Panc1 (cell line): Measurements from ENCODE around the gene PSME1. TPM values are rescaled to one million over a fixed set of nuclear protein-coding genes. Genes with fewer than 3 reads are reported as not detected.

Experiments
- ATAC-seq: fragments of 200-7000 bp; cut with Tn5 transposase; 2 replicates; pipeline ENCODE4 v1.9.1; 2020; ENCODE audit warnings: mild to moderate bottlenecking, moderate library complexity
- Bru-seq: library from RNA; stranded (reverse); fragments of 400-500 nt; gene quantifications from one replicate; lab custom pipeline; 2021; lab: Mats Ljungman, UMichigan
- BruChase-seq, 2 experiments: library from RNA; stranded (reverse); fragments of 400-500 nt; gene quantifications; one replicate each; lab custom pipeline; 2021; lab: Mats Ljungman, UMichigan
- BruUV-seq: library from RNA; stranded (reverse); fragments of 400-500 nt; replicated peaks from 2 replicates; lab custom pipeline; 2021; lab: Mats Ljungman, UMichigan
- CTCF ChIA-PET: fragments of 300-600 bp; sonication (Branson Sonifier 250); formaldehyde crosslinking; loops from one replicate; lab custom pipeline; 2022; ENCODE audit warnings: antibody characterized with exemption; lab: Charles Lee
- POLR2A ChIA-PET: fragments of 300-600 bp; sonication (Branson Sonifier 250); formaldehyde crosslinking; loops from one replicate; lab custom pipeline; 2022; ENCODE audit warnings: antibody characterized with exemption; lab: Charles Lee
- DNase-seq: peaks from one replicate; pipeline ENCODE4 v3.0.0-alpha.2; 2010; ENCODE audit warnings: low read depth, low spot score
- H3K27ac ChIP-seq: 2 replicates; pipeline ENCODE4 v1.5.1; 2011; ENCODE audit warnings: mild to moderate bottlenecking, low read length, inconsistent platforms
- H3K27me3 ChIP-seq: fragments of 200-500 bp; sonication (Bioruptor generic); 2 replicates; pipeline ENCODE4 v1.6.0; 2014; ENCODE audit warnings: low read length, inconsistent platforms; ENCODE audit not compliant: control insufficient read depth, insufficient read depth
- H3K36me3 ChIP-seq: fragments of 200-500 bp; sonication (Bioruptor generic); 2 replicates; pipeline ENCODE4 v1.5.1; 2014; ENCODE audit warnings: inconsistent platforms, mild to moderate bottlenecking, low read length, moderate library complexity; ENCODE audit not compliant: control insufficient read depth, insufficient read depth
- H3K4me1 ChIP-seq: 2 replicates; pipeline ENCODE4 v1.5.1; 2011; ENCODE audit warnings: inconsistent platforms, mild to moderate bottlenecking, low read length, moderate library complexity; ENCODE audit not compliant: control insufficient read depth, insufficient read depth
- H3K4me3 ChIP-seq, 2 experiments: 2 replicates each; pipeline ENCODE4 v1.5.1; 2011 to 2012; ENCODE audit warnings: low read depth in 2 of 2, low read length in 2 of 2, mild to moderate bottlenecking in 2 of 2, inconsistent platforms in 1 of 2, moderate library complexity in 1 of 2
- H3K9me3 ChIP-seq: fragments of 200-500 bp; sonication (Bioruptor generic); 2 replicates; pipeline ENCODE4 v1.5.1; 2014; ENCODE audit warnings: low read depth, mild to moderate bottlenecking, inconsistent platforms, low read length, moderate library complexity; ENCODE audit not compliant: control insufficient read depth, insufficient read depth
- CTCF ChIP-seq: fragments of 450-650 bp; IDR thresholded peaks from 2 replicates; pipeline ENCODE4 v1.5.1; 2017; ENCODE audit warnings: mild to moderate bottlenecking
- POLR2AphosphoS5 ChIP-seq: IDR thresholded peaks from 2 replicates; pipeline ENCODE4 v1.6.1; 2012; ENCODE audit warnings: mild to moderate bottlenecking, low read depth, low read length, moderate library complexity
- REST ChIP-seq, 2 experiments: IDR thresholded peaks; 2 replicates each; pipeline ENCODE4 v1.6.1; 2011 to 2012; ENCODE audit warnings: low read depth in 2 of 2, control low read depth in 1 of 2, low read length in 1 of 2, mild to moderate bottlenecking in 1 of 2, moderate library complexity in 1 of 2; ENCODE audit not compliant: insufficient read depth in 1 of 2
- SIN3A ChIP-seq: IDR thresholded peaks from 2 replicates; pipeline ENCODE4 v1.6.1; 2012; ENCODE audit warnings: low read depth, mild to moderate bottlenecking, low read length, moderate library complexity, borderline replicate concordance; ENCODE audit not compliant: insufficient read depth
- TCF7L2 ChIP-seq: IDR thresholded peaks from 2 replicates; pipeline ENCODE4 v1.6.1; 2011; ENCODE audit warnings: mild to moderate bottlenecking, low read depth, low read length, inconsistent platforms
- in situ Hi-C: cut with HindIII; loops from 2 replicates; pipeline ENCODE4 v1.10.0; 2016; ENCODE audit warnings: low sequenced_read_pairs, low pct_unique_long_range_greater_than_20kb
- intact Hi-C: fragments of 100-400 bp; cut with micrococcal nuclease; formaldehyde crosslinking; loops from one replicate; pipeline ENCODE4 v1.10.0; 2022; ENCODE audit not compliant: unreplicated experiment
- long read RNA-seq: library from polyadenylated mRNA; unstranded; transcript quantifications from one replicate; pipeline ENCODE4 v2.0.0, GENCODE V29; 2021; ENCODE audit not compliant: unreplicated experiment
- polyA plus RNA-seq: library from polyadenylated mRNA; unstranded; fragments of >200 nt; gene quantifications from one replicate; pipeline ENCODE4 v1.2.1, GENCODE V29; 2012; ENCODE audit warnings: missing spikeins; ENCODE audit not compliant: insufficient read length
- total RNA-seq: library from RNA; stranded (reverse); gene quantifications from one replicate; pipeline ENCODE4 v1.2.1, GENCODE V29; 2021; ENCODE audit not compliant: unreplicated experiment

The PSME1 gene
- total RNA-seq: 130 TPM
- 132 TPM for polyA plus RNA-seq
- percentile 70 among the genes with signal in this experiment for Bru-seq, nascent RNA
- BruChase-seq, experiment 1, labeled RNA remaining after a 2-hour chase: percentile 70 among the genes with signal in this experiment
- BruChase-seq, experiment 2, labeled RNA remaining after a 6-hour chase: percentile 85 among the genes with signal in this experiment
- long read RNA-seq, transcript PSME1-201 (11 exons, 1,006 nt): major isoform, 47 of 268 reads
- long read RNA-seq, partial matches to known transcripts: 210 of 268 reads
- long read RNA-seq, other reads (novel, unspliced or antisense): 7 of 268 reads

DNA sequence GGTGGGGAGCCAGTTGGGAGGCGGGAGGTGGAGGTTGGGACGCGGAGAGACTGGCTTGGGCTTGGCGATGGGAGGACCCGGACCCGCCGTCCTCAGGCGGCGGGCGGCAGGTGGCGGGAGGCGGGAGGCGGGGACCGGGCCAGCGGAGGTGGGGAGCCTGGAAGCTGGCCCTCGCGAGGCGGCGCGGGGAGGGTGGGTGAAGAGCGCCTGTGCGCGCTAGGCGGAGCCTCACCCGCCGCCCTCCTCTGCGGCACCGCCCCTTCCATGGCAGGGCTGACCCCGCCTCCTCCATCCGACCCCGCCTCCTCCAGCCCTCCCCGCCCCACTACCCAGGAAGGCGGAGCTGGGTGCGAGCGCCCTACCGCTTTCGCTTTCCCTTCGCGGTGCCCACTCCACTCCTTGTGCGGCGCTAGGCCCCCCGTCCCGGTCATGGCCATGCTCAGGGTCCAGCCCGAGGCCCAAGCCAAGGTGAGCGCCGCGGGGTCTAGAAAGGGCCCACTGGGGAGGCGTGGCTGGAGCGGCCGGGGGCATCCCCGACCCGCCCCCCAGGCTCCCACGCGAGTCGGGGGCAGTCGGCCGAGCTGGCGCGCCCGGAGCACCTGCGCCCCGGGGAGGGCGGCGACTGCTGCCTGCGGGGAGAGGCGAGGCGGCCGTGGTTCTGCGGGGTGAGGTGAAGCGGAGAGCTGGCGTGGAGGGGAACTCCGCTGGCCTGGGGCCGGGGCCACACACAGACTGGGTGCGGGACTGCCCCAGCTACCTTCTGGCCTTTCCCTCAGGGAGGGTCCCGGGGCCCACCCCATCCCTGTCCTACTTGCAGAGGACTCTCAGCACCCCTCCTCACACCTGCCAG, at the start of gene PSME1:
Gene PSME1, plus strand, starts transcription at position 361 of the 850 bp plus-strand sequence. Its CDS starts 69 bp downstream, at position 430.
- no peaks in the 10 kb centered on the region; the same call in 1 of the 2 replicates for H3K36me3 ChIP-seq
- no peaks in the 10 kb centered on the region for H3K27me3 ChIP-seq
- peak; percentile 93 for ATAC-seq
- ChIA-PET POLR2A (interaction anchor here (0.6 to 0.7 kb wide), 6 partner anchors 15 to 129 kb away, joined by 3 to 24 read pairs (median 4); partner anchors contain the start of genes DCAF11 and NRL), CTCF (interaction anchor here (0.7 to 0.9 kb wide), 3 partner anchors 21 to 39 kb away, joined by 3 to 4 read pairs (median 3); partner anchors contain the start of genes DCAF11, IRF9 and NRL)
- no peak for DNase-seq
- peak within 1 kb of the TSS; percentile 81 for H3K27ac ChIP-seq
- H3K9me3 ChIP-seq: no peaks in the 10 kb centered on the region
- H3K4me3 ChIP-seq: peak within 1 kb of the TSS; percentile 68 to 81
- 0 out of 2 replicates have a peak, but pooled peaks have one; percentile 70 for TF ChIP-seq SIN3A
- no peak for TF ChIP-seq REST (IDR thresholded peaks at IDR 0.05; ENCODE audit: insufficient read depth in 1 of 2, low read depth in 2 of 2, low read length in 1 of 2)
- peak; percentile 33; the same call in 1 of the 2 replicates for TF ChIP-seq POLR2AphosphoS5
- intact Hi-C loops: no loop called here
- peaks cover 30% of the 10 kb centered on the region for H3K4me1 ChIP-seq
- BruUV-seq: no TSS peak
- in situ Hi-C loops: no loop called here

DNA sequence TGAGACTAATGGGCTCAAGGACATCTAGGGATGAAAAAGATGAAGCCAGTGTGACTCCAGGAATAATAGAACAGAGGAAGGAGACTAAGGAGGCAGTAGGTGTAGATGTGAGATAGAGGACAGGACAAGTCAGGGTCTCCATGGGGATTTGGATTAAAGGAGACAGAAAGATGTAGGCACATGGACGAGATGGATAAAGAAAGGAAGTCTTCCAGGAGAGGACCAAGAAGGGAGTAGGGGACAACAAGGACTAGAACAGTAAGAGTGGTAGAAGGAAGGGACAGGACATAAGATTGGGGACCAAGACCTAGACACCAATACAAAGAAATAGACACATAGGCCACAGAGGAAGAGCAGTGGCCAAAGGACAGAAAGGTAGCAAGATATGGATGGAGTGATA, 49.0 kb upstream of the PSME1 start:
- Histone ChIP-seq H3K27me3 (no peaks in the 10 kb centered on the region), H3K9me3 (no peaks in the 10 kb centered on the region), H3K27ac (no peak overlapping the region), H3K4me3 (no peak overlapping the region), H3K36me3 (no peaks in the 10 kb centered on the region), H3K4me1 (no peaks in the 10 kb centered on the region; the same call in 1 of the 2 replicates)
- ChIA-PET CTCF (no interaction called here), POLR2A (no interaction called here)
- TF ChIP-seq TCF7L2 (no peak), REST (IDR thresholded peaks at IDR 0.05; ENCODE audit: insufficient read depth in 1 of 2, low read depth in 2 of 2, low read length in 1 of 2) (no peak), CTCF (no peak), SIN3A (no peak), POLR2AphosphoS5 (no peak)
- BruUV-seq: no TSS peak
- ATAC-seq (no peak), DNase-seq (no peak)
- in situ Hi-C loops: no loop called here
- intact Hi-C loops: no loop called here
